IMR-90 (cell line): ENCODE results near the gene FOXR1. TPM values are rescaled to one million over a fixed set of nuclear protein-coding genes. Genes with fewer than 3 reads are reported as not detected.

Experiments used
- ATAC-seq: fragments of 200-7000 bp; cut with Tn5 transposase; 2 replicates; pipeline ENCODE4 v1.9.1; 2020; ENCODE audit warnings: low read depth, mild to moderate bottlenecking, moderate library complexity
- BruUV-seq: library from RNA; stranded (reverse); fragments of 400-500 nt; replicated peaks from 2 replicates; lab custom pipeline; 2021; lab: Mats Ljungman, UMichigan
- CTCF ChIA-PET: fragments of 300-600 bp; formaldehyde crosslinking; extraction: SDS; loops from one replicate; lab custom pipeline; 2021; ENCODE audit warnings: antibody characterized with exemption; lab: Yijun Ruan, JAX
- POLR2A ChIA-PET: fragments of 300-600 bp; sonication (Branson Sonifier 250); formaldehyde crosslinking; loops from one replicate; lab custom pipeline; 2022; ENCODE audit warnings: antibody characterized with exemption; ENCODE audit not compliant: unreplicated experiment; lab: Charles Lee
- DNase-seq: peaks from one replicate; pipeline ENCODE4 v3.0.0; 2013
- H2AFZ ChIP-seq: replicated peaks from 2 replicates; pipeline ENCODE3; 2013; ENCODE audit warnings: low read length, mild to moderate bottlenecking; ENCODE audit not compliant: poor library complexity
- H2AK5ac ChIP-seq: 2 replicates; pipeline ENCODE4 v1.6.1; 2013; ENCODE audit warnings: low read depth, low read length, inconsistent platforms
- H2AK9ac ChIP-seq: replicated peaks from 2 replicates; pipeline ENCODE3; 2013; ENCODE audit warnings: mild to moderate bottlenecking, low read depth, low read length, moderate library complexity; ENCODE audit not compliant: poor library complexity
- H2BK120ac ChIP-seq: 2 replicates; pipeline ENCODE4 v1.6.1; 2013; ENCODE audit warnings: low read depth, low read length, inconsistent platforms
- H2BK15ac ChIP-seq: 3 replicates; pipeline ENCODE4 v1.6.1; 2013; ENCODE audit warnings: low read depth, low read length, inconsistent platforms
- H2BK20ac ChIP-seq: 2 replicates; pipeline ENCODE4 v1.6.1; 2013; ENCODE audit warnings: low read depth, mild to moderate bottlenecking, inconsistent platforms, low read length, moderate library complexity
- H2BK5ac ChIP-seq: 2 replicates; pipeline ENCODE4 v1.6.1; 2013; ENCODE audit warnings: mild to moderate bottlenecking, low read depth, low read length, inconsistent platforms; ENCODE audit not compliant: poor library complexity, severe bottlenecking
- H3K14ac ChIP-seq: replicated peaks from 2 replicates; pipeline ENCODE4 v1.6.1; 2013; ENCODE audit warnings: low read depth, low read length, inconsistent platforms
- H3K18ac ChIP-seq: 2 replicates; pipeline ENCODE4 v1.6.1; 2013; ENCODE audit warnings: low read depth, low read length, control low read depth
- H3K23ac ChIP-seq: 2 replicates; pipeline ENCODE4 v1.6.1; 2013; ENCODE audit warnings: low read depth, low read length, inconsistent platforms
- H3K27ac ChIP-seq: 2 replicates; pipeline ENCODE4 v1.5.1; 2013; ENCODE audit warnings: mild to moderate bottlenecking, control low read depth, low read length; ENCODE audit not compliant: insufficient read depth
- H3K27me3 ChIP-seq: 2 replicates; pipeline ENCODE4 v1.6.1; 2013; ENCODE audit warnings: low read length; ENCODE audit not compliant: control insufficient read depth, insufficient read depth
- H3K36me3 ChIP-seq: 2 replicates; pipeline ENCODE4 v1.6.1; 2013; ENCODE audit warnings: low read length, mixed read lengths; ENCODE audit not compliant: control insufficient read depth, insufficient read depth
- H3K4ac ChIP-seq: 2 replicates; pipeline ENCODE4 v1.6.1; 2013; ENCODE audit warnings: low read depth, low read length, inconsistent platforms
- H3K4me1 ChIP-seq: 2 replicates; pipeline ENCODE4 v1.6.1; 2013; ENCODE audit warnings: low read length, mixed read lengths; ENCODE audit not compliant: control insufficient read depth, insufficient read depth
- H3K4me2 ChIP-seq: 2 replicates; pipeline ENCODE4 v1.6.1; 2013; ENCODE audit warnings: low read depth, mild to moderate bottlenecking, control low read depth, low read length, moderate library complexity
- H3K4me3 ChIP-seq: 2 replicates; pipeline ENCODE4 v1.5.1; 2013; ENCODE audit warnings: low read depth, mild to moderate bottlenecking, control low read depth, low read length, moderate library complexity; ENCODE audit not compliant: insufficient read depth
- H3K56ac ChIP-seq: 2 replicates; pipeline ENCODE4 v1.6.1; 2013; ENCODE audit warnings: low read length, inconsistent platforms; ENCODE audit not compliant: insufficient read depth; ENCODE audit errors: extremely low read depth
- H3K79me1 ChIP-seq, 2 experiments: 2 replicates each; pipeline ENCODE4 v1.6.1; 2013; ENCODE audit warnings: low read length in 2 of 2, inconsistent platforms in 1 of 2, low read depth in 1 of 2
- H3K9ac ChIP-seq: 2 replicates; pipeline ENCODE4 v1.6.1; 2013; ENCODE audit warnings: low read depth, low read length, control low read depth
- H3K9me1 ChIP-seq: 2 replicates; pipeline ENCODE4 v1.6.1; 2013; ENCODE audit warnings: low read length, inconsistent platforms; ENCODE audit not compliant: insufficient read depth
- H3K9me3 ChIP-seq: 2 replicates; pipeline ENCODE4 v1.6.1; 2013; ENCODE audit warnings: low read length; ENCODE audit not compliant: control insufficient read depth, insufficient read depth
- H4K20me1 ChIP-seq: 2 replicates; pipeline ENCODE4 v1.6.1; 2013; ENCODE audit warnings: low read length, inconsistent platforms; ENCODE audit not compliant: insufficient read depth
- H4K5ac ChIP-seq: 2 replicates; pipeline ENCODE4 v1.6.1; 2013; ENCODE audit warnings: mild to moderate bottlenecking, low read depth, low read length, control low read depth
- H4K8ac ChIP-seq, 2 experiments: 2 replicates each; pipeline ENCODE4 v1.6.1; 2013; ENCODE audit warnings: low read depth in 2 of 2, low read length in 2 of 2, control low read depth in 1 of 2, inconsistent platforms in 1 of 2
- H4K91ac ChIP-seq: 2 replicates; pipeline ENCODE4 v1.6.1; 2013; ENCODE audit warnings: low read depth, low read length, inconsistent platforms; ENCODE audit not compliant: insufficient read depth
- CEBPB ChIP-seq: IDR thresholded peaks from 2 replicates; pipeline ENCODE4 v1.6.1; 2012; ENCODE audit warnings: low read depth, low read length, improper control_type of control experiment
- CHD1 ChIP-seq: IDR thresholded peaks from 2 replicates; pipeline ENCODE4 v1.6.1; 2012; ENCODE audit warnings: low read depth, low read length, improper control_type of control experiment
- FOS ChIP-seq: fragments of 150-350 bp; IDR thresholded peaks from 2 replicates; pipeline ENCODE4 v1.6.1; 2016; ENCODE audit warnings: low read depth, low read length
- MAFK ChIP-seq: IDR thresholded peaks from 2 replicates; pipeline ENCODE4 v1.6.1; 2012; ENCODE audit warnings: low read depth, low read length, improper control_type of control experiment
- MAZ ChIP-seq: IDR thresholded peaks from 2 replicates; pipeline ENCODE4 v1.6.1; 2012; ENCODE audit warnings: low read depth, mild to moderate bottlenecking, low read length, improper control_type of control experiment, moderate library complexity, borderline replicate concordance
- RAD21 ChIP-seq: IDR thresholded peaks from 2 replicates; pipeline ENCODE4 v1.6.1; 2012; ENCODE audit warnings: low read length, improper control_type of control experiment
- RFX5 ChIP-seq: IDR thresholded peaks from 2 replicates; pipeline ENCODE4 v1.8.0; 2012; ENCODE audit warnings: low read depth, mild to moderate bottlenecking, low read length, moderate library complexity
- SMC3 ChIP-seq: fragments of 150-350 bp; IDR thresholded peaks from 2 replicates; pipeline ENCODE4 v1.6.1; 2016; ENCODE audit warnings: low read depth, mild to moderate bottlenecking, antibody characterized with exemption, low read length, moderate library complexity
- WGBS, 2 experiments: methylation state at CpG; one replicate each; pipeline versions ENCODE4 v1.1.5 to v1.1.7; 2013; ENCODE audit warnings: missing lambda C conversion rate in 2 of 2; ENCODE audit not compliant: insufficient read length in 1 of 2; ENCODE audit errors: extremely low coverage in 2 of 2; 5-methylcytosine and 5-hydroxymethylcytosine counted together
- dilution Hi-C: fragments of 300-500 bp; cut with HindIII; formaldehyde crosslinking; loops from one replicate; pipeline ENCODE4 v1.14.3; 2018; ENCODE audit warnings: low sequenced_read_pairs; ENCODE audit not compliant: unreplicated experiment
- in situ Hi-C: fragments of 300-500 bp; cut with MboI; formaldehyde crosslinking; loops from 3 replicates; pipeline ENCODE4 v1.14.3; 2019; ENCODE audit warnings: low sequenced_read_pairs, inconsistent platforms, mixed read lengths
- intact Hi-C: fragments of 100-400 bp; cut with micrococcal nuclease; formaldehyde crosslinking; loops from 2 replicates; pipeline ENCODE4 v1.10.0; 2022
- polyA plus RNA-seq, 3 experiments: library from polyadenylated mRNA; depleted of rRNA; stranded (reverse); fragments of >200 nt; gene quantifications; 2 replicates each; pipeline ENCODE4 v1.2.3, GENCODE V29; 2012; ENCODE audit warnings: low replicate concordance in 1 of 3
- total RNA-seq: library from RNA; depleted of rRNA; stranded (reverse); fragments of >200 nt; gene quantifications from 2 replicates; pipeline ENCODE4 v1.2.3, GENCODE V29; 2012

FOXR1 gene
- total and polyA plus RNA-seq, 2 of the 4 experiments (the other 2 are of a cell fraction) = not detected

- DNase-seq (no peak), ATAC-seq (no peak)
- Histone ChIP-seq H2BK5ac (no peak overlapping the region), H4K91ac (no peak overlapping the region), H2AK9ac (no peak overlapping the region), H3K79me1 (peaks cover 9 to 32% of the 10 kb centered on the region in 2 experiments), H3K14ac (no peak overlapping the region), H3K27ac (no peak overlapping the region), H3K9me1 (no peaks in the 10 kb centered on the region; the same call in 1 of the 2 replicates), H4K5ac (no peak overlapping the region), H2AFZ (no peak overlapping the region), H2BK20ac (no peak overlapping the region), H3K4me3 (no peak overlapping the region), H2BK120ac (no peak overlapping the region), H2AK5ac (no peak overlapping the region), H2BK15ac (no peak overlapping the region), H3K9me3 (no peaks in the 10 kb centered on the region), H3K4me1 (no peaks in the 10 kb centered on the region), H3K18ac (no peak overlapping the region), H3K56ac (no peak overlapping the region), H4K20me1 (no peaks in the 10 kb centered on the region), H3K4me2 (no peak overlapping the region), H3K36me3 (peaks cover 34% of the 10 kb centered on the region), H4K8ac (no peak overlapping the region), H3K27me3 (no peaks in the 10 kb centered on the region), H3K9ac (no peak overlapping the region), H3K23ac (no peak overlapping the region), H3K4ac (no peak overlapping the region)
- WGBS, 2 experiments = no CpG with 5 or more reads among the region's 4 CpGs
- in situ Hi-C loops = no loop called here
- dilution Hi-C loops = no loop called here
- no TSS peak for BruUV-seq
- ChIA-PET CTCF (interaction anchor here (0.7 kb wide), 1 partner anchor 94 kb away, joined by 3 read pairs; no protein-coding TSS in a partner anchor), POLR2A (no interaction called here)
- intact Hi-C loops = no loop called here
- no peak for TF ChIP-seq RAD21
- TF ChIP-seq RFX5 = no peak
- TF ChIP-seq MAFK = no peak
- TF ChIP-seq CHD1 = no peak
- TF ChIP-seq FOS = no peak
- no peak for TF ChIP-seq MAZ
- TF ChIP-seq SMC3 = no peak
- TF ChIP-seq CEBPB = no peak
Measured at GRCh38 chr11:119006656-119007055, 35.1 kb downstream of the FOXR1 start.
